ENCODE results near the gene CFI. TPM values are rescaled to one million over a fixed set of nuclear protein-coding genes. Genes with fewer than 3 reads are reported as not detected.

Gene CFI
- total and polyA plus RNA-seq, 12 donors: 5.9 to 219 (median 77.1) TPM

GRCh38 chr4:109708435-109708834 is 93.4 kb downstream of the CFI start:
- no peaks in the 10 kb centered on the region for H3K27me3 ChIP-seq
- H3K36me3 ChIP-seq (replicated peaks in 1 of 2): peaks cover 0 to 1% of the 10 kb centered on the region in 2 donors
- H3K4me1 ChIP-seq (replicated peaks in 1 of 2): no peaks in the 10 kb centered on the region
- intact Hi-C loops (cut with DNase I): no loop called here
- no peaks in the 10 kb centered on the region for H3K9me3 ChIP-seq (replicated peaks in 1 of 3)
- no peak for DNase-seq
- H3K4me3 ChIP-seq: no peak overlapping the region
- WGBS, 4 donors: 39 to 58% (median 56%) methylated on average over 2 of the region's 2 CpGs
- TF ChIP-seq POLR2A (IDR thresholded peaks at IDR 0.05): no peak
- TF ChIP-seq, protein P1, sequence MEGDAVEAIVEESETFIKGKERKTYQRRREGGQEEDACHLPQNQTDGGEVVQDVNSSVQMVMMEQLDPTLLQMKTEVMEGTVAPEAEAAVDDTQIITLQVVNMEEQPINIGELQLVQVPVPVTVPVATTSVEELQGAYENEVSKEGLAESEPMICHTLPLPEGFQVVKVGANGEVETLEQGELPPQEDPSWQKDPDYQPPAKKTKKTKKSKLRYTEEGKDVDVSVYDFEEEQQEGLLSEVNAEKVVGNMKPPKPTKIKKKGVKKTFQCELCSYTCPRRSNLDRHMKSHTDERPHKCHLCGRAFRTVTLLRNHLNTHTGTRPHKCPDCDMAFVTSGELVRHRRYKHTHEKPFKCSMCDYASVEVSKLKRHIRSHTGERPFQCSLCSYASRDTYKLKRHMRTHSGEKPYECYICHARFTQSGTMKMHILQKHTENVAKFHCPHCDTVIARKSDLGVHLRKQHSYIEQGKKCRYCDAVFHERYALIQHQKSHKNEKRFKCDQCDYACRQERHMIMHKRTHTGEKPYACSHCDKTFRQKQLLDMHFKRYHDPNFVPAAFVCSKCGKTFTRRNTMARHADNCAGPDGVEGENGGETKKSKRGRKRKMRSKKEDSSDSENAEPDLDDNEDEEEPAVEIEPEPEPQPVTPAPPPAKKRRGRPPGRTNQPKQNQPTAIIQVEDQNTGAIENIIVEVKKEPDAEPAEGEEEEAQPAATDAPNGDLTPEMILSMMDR (IDR thresholded peaks at IDR 0.05): no peak
- no peak overlapping the region for H3K27ac ChIP-seq

DNA sequence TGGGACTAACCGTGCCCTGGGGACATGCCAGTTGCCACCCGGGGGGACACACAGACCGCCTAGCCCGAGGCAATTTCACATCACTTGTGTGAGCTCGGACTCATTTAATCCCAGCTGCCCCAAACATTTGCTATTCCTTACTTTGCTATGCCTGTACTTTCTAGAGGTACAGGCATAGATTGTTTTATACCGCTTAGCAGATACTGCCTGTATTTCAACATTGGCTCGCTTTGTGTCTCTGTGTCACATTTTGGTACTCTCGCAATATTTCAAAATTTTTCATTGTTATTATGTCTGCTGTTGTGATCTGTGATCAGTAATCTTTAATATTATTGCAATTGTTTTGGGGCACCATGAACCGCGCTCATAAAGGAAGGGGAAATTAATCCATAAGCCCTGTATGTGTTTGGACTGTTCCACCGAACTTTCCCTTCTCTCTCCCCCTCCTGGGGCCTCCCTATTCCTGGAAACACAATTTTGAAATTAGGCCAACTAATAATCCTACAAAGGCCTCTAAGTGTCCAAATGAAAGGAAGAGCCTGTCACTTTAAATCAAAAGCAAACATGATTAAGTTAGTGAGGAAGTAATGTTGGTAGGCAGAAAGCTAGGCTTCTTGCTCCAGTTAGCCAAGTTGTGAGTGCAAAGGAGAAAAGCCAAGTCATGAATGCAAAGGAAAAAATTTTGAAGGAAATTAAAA is 98.0 kb downstream of the CFI start:
- Histone ChIP-seq H3K36me3 (replicated peaks in 1 of 2) (no peaks in the 10 kb centered on the region), H3K4me3 (peak overlapping the region; percentile 39 to 94 (median 68)), H3K4me1 (replicated peaks in 1 of 2) (peaks cover 6 to 12% of the 10 kb centered on the region in 2 donors), H3K27ac (peak overlapping the region in 4 of 5 donors; percentile 71 to 95 (median 82)), H3K9me3 (replicated peaks in 1 of 3) (no peaks in the 10 kb centered on the region), H3K27me3 (no peaks in the 10 kb centered on the region)
- no peak for DNase-seq
- 10 to 16% (median 12%) methylated on average over 9 to 11 of the region's 11 CpGs for WGBS, 4 donors
- intact Hi-C loops (cut with DNase I): loop anchor here (5.0 kb wide), 2 partner anchors 103 to 113 kb away; partner anchors contain the start of gene GAR1 (in 1 of the 2)
- TF ChIP-seq, protein P1 (IDR thresholded peaks at IDR 0.05): no peak
- TF ChIP-seq POLR2A (IDR thresholded peaks at IDR 0.05): no peak

DNA sequence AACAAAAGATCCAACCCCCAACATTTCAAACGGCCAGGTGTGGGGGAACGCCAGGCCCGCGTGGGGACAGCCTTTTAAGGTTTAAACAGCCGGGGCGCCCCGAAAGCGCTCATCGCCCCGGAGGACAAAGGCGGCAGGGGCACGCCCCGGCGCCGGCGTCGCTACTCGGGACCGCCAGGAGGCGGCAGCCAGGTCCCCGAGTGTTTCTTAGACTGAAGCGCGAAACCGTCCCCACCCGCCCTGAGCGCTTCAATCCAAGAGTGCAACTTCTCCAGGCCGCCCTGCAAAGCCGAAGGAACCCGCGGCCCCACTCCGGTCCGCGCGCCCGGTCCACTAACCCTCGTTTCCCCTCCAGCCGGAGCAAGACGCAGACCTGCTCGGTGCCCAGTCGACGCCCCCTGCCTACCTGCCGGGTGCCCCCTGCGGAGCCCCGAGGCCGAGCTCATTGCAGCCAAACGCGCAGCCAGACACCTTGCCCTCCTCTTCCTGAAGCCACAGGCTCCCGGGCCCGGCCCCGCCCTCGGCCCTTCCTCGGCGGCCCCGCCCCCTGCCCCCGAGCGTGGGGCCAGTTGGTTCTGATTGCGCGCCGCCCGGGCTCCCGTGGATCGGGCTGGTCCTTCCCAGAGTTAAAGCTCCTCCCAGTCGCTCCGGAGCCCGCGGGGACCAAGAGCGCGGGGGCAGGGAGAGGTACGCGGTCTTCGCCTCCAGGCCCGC is 98.7 kb downstream of the CFI start, which contains the start of gene CASP6:
Gene CASP6 (minus strand): TSS at position 496 of the 714 bp plus-strand sequence. CDS start 50 bp downstream, at position 446.
- no peaks in the 10 kb centered on the region for H3K27me3 ChIP-seq
- WGBS, 4 donors: 0% methylated on average over 6 to 72 of the region's 72 CpGs
- H3K27ac ChIP-seq: peak within 1 kb of the TSS; percentile 21 to 95 (median 80)
- intact Hi-C loops (cut with DNase I): loop anchor here (5.0 kb wide), 2 partner anchors 104 to 114 kb away; partner anchors contain the start of gene GAR1 (in 1 of the 2)
- H3K4me3 ChIP-seq: peak within 1 kb of the TSS; percentile 39 to 94 (median 68)
- DNase-seq: peak; percentile 87 to 92 (median 91)
- no peaks in the 10 kb centered on the region for H3K9me3 ChIP-seq (replicated peaks in 1 of 3)
- TF ChIP-seq, protein P1 (IDR thresholded peaks at IDR 0.05): peak; percentile 56 to 76 (median 66)
- TF ChIP-seq POLR2A (IDR thresholded peaks at IDR 0.05): peak; percentile 10 to 60
- H3K4me1 ChIP-seq (replicated peaks in 1 of 2): peaks cover 6 to 12% of the 10 kb centered on the region in 2 donors
- H3K36me3 ChIP-seq (replicated peaks in 1 of 2): no peaks in the 10 kb centered on the region
